ENCODE results near the gene CCDC61.

- TF ChIP-seq CTCF (IDR thresholded peaks at IDR 0.05) (no peak), EZH2 (IDR thresholded peaks at IDR 0.05; ENCODE audit: borderline replicate concordance, insufficient read depth, low read depth, low read length, poor library complexity, severe bottlenecking) (no peak)
Measured at GRCh38 chr19:46017874-46018675, 22.8 kb downstream of the CCDC61 start.

All from B cell (primary cell).